NOMO-1 treated with DMSO at 0.1 percent for 48 hours (cell line): ENCODE results near the gene CDIP1.

Experiments
- DNase-seq: peaks from one replicate; lab custom pipeline; 2025; ENCODE audit not compliant: unreplicated experiment; lab: John Stamatoyannopoulos, UW

Gene CDIP1

GRCh38 chr16:4515611-4516233 lies 22.9 kb downstream of the CDIP1 start:
- DNase-seq: peak; percentile 94

DNA sequence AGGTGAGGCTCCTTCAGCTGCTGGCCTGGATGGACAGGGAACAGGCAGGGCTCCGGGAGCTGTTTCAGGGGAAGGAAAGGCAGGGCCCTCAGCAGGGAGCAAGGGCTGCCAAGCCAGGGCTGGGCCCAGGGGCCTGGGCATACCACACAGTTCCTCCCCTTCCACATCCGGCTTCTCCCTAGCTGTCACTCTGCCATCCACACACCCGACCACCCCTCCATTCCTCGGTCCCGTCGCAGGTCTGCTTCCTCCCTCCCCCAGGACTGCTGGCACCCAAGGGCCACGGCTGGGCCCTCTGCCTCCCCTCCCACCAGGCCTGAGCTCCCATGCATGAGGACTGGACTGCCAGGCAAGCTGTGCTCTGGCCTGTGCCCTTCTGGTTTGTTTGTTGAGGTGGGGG lies 24.0 kb downstream of the CDIP1 start:
- no peak for DNase-seq

- no peak for DNase-seq
These were observed 24.7 kb downstream of the CDIP1 start for GRCh38 chr16:4513881-4514280.

DNA sequence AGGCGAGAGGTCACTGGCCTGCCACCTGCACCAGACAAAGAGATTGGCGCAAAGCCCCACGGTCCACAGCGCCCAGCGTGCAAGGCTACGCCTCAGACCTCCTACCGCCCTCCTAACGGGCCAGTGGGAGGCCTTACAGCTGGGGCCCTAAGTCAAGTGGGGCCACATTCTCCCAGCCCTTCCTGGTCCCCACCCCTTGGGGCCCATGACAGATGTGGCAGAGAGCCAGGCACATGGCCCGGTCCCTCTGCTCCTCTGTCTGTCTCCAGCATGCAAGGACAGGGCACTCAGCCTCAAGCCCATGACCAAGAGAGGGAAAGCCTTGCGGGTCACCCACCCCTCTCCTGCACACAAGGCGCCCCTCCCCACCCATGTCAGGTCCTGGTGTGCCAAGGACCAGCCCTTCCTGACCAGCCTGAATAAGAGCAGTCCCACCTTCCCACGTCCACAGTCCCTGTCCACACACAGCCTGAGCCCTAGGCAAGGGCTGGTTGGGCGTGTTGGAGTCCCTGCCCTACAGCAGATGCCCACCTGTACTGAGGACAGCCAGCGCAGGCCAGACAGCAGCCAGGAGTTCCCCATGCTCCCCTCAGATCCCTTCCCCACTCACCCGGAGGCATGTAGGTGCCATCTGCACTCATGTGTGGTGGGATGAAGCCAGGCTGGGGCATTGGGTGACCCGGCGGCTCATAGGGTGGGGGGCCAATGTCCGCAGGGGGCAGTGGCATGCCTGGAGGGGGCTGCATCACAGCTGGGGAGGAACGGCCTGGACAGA lies 25.3 kb downstream of the CDIP1 start:
- DNase-seq: no peak

DNA sequence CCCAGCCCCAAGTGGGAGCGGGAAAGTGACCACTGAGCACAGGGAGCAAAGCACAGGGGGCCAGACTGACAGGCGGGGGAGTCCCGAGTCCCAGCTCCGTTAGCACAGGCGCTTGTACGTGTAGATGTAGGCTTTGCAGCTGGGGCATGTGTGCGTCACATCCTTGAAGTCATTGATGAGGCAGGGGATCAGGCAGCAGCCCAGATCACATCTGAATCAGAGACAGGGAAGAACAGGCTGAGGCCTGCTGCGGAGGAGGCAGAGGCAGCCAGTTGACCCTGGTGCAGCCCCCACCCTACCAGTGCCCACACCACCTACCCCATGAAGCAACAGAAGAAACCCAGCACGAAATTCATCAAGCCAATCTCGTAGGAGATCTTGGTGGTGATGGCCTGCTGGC lies 26.1 kb downstream of the CDIP1 start:
- DNase-seq: no peak

DNA sequence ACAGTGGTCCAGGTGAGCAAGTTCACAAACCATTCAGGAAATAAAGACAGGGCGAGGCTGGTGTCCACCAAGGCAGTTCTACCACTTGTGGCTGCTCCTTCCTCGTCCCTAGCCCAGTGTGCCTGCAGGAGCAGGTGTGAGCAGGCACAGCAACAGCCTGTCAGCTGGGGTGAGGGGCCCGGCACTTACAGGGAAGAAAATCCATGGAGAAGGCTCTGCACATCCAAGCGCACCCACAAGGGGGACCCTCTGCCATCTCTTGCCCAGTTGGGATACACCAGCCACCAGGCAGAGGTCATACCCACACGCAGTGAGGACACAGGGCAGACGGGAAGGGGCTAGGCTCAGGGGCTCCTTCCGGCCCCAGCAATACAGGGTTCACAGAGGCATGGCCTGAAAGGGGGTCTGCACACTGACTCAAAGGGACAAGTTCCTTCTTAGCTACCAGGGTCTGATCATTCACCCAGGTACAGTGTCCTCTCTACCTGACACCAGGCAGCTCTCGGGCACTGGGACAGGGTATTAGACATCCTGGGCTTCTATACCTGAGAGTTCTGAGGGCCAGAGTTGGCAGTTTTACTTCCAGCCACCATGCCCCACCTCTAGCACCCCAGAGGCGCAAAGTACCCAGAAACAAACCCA lies 27.0 kb downstream of the CDIP1 start:
- DNase-seq: peak; percentile 12

- peak; percentile 34 for DNase-seq
These were observed 27.7 kb downstream of the CDIP1 start for GRCh38 chr16:4510747-4511426.

GRCh38 chr16:4510131-4510530 lies 28.4 kb downstream of the CDIP1 start:
- no peak for DNase-seq

DNA sequence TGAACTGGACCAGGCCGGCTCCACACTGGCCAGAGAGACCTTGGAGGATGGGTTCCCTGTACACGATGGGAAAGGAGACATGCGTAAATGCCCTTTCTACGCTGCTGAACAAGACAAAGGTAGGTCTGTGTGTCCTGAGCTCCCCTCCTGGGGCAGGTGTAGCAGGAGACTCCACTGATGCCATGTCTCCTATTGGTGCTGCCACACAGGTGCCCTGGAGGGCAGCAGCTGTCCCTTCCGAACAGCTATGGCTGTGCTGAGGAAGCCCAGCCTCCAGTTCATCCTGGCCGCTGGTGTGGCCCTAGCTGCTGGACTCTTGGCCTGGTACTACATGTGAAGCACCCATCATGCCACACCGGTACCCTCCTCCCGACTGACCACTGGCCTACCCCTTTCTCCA lies 29.2 kb downstream of the CDIP1 start:
- no peak for DNase-seq

- DNase-seq: no peak
These were observed 29.8 kb downstream of the CDIP1 start for GRCh38 chr16:4508806-4509205.

DNA sequence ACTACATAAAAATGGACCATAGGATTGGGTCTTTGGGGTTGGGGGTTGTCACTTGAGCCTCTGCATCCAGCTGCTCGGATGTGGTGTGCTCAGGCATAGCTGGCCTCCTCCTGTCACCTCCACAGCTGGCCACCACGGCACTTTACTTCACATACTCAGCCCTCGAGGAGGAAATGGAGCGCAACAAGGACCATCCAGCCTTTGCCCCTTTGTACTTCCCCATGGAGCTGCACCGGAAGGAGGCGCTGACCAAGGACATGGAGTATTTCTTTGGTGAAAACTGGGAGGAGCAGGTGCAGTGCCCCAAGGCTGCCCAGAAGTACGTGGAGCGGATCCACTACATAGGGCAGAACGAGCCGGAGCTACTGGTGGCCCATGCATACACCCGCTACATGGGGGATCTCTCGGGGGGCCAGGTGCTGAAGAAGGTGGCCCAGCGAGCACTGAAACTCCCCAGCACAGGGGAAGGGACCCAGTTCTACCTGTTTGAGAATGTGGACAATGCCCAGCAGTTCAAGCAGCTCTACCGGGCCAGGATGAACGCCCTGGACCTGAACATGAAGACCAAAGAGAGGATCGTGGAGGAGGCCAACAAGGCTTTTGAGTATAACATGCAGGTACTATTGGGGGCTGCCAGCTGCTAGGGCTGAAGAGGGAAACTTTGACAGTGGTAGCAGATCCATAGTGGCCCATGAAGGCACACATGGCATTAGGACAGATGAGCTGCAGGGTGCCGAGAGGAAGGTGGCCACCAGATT lies 30.8 kb downstream of the CDIP1 start:
- DNase-seq: no peak

DNA sequence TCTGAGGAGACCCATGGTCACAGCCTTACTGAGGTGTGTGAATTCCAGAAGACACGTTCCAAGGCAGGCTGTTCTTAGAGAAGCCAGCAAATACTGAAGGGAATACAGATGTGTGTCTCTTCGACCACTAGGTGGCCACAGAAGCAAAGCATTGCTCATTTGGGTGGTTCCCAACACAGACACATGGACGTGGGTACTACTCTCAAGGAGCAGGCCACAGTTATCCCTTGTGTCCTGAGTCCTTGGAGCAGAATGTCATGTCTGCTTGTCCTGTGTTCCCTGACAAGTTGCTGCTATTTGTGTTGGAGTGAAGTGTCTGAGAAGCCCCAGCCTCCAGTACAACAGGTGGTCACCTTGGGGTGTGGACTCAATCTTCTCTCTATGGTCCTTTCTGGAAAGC lies 32.1 kb downstream of the CDIP1 start:
- peak; percentile 70 for DNase-seq

DNA sequence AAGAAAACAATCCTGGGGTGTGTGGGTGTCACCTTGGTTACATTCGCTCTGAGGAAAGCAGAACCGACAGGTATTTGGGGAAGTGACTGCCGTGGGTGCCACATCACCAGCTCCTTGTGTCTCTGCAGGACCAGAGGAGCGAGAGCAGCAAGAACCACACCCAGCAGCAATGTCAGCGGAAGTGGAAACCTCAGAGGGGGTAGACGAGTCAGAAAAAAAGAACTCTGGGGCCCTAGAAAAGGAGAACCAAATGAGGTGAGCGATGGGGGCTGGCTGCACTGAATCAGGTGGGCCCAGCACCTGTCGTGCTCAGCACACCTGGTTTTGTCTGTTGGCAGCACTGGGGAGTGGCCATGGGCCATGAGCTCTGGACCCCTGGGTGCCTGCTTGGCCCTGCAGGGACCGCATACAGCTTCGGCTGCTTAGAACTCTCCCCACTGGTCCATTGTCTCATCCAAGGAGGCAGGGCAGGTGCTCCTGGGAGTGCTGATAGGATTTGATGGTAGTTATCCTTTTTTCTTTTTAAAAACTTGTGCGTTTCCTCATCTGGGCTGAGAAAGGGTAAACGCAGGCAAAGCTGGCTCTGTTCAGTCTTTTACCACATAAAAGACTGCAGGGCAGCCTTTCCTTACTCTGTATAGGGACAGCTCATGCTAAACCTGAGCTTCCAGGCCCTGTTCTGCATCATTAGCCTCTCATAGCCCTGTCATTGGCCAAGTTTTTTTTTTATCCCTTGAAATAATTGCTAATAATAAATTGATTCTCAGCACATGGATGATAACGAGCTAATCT lies 33.0 kb downstream of the CDIP1 start:
- DNase-seq: peak; percentile 96

- no peak for DNase-seq
These were observed 37.5 kb downstream of the CDIP1 start for GRCh38 chr16:4501071-4501478.

DNA sequence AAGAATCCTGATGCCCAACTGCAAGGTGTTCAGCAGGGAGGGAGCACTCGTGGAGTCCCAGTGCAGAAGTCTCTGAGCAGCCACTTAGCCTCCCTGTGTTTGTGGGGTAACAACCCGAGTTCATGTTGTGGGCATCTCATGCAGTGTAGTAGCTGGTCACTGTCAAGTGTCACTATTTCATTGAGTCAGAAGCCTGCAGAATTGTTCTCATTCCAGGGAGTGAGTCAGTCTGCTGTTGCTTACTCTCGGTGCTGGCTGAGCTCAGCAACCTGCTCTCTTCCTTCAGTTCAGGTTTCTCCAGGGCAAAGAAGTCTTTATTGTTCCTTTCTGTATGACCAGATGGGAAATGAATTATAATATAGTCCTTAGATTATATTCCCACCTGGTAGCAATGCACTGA lies 38.3 kb downstream of the CDIP1 start:
- no peak for DNase-seq

DNA sequence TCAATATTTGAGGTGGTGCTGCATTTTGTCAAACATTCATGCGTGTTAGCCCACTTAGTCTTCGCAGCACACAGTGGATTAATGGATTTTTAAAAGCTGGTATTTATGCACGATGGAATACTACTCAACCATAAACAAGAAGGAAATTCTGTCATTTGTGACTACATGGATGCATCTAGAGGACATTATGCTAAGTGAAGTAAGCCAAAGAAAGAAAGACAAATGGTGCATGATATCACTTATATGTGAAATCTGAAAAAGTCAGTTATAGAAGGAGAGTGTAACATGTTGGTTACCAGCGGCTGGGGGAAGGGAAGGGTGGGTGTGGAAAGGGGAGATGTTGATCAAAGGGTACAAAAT lies 39.4 kb downstream of the CDIP1 start:
- no peak for DNase-seq

GRCh38 chr16:4498546-4499195 lies 39.9 kb downstream of the CDIP1 start:
- DNase-seq: no peak

DNA sequence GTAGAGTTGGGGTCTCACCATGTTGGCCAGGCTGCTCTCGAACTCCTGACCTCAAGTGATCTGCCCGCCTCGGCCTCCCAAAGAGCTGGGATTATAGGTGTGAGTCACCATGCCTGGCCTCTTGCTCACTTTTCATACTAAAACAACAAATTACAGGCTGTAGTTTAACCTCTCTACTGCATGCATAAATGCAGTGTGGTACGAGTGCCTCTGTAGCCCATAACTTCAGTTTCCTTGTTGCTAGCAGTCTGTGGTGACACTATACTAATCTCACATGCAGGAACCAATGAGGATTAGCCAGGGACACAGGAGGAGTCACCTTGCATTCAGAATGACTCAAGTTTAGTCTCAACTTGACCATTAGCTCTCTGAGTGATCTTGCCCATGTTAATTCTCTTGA lies 42.3 kb downstream of the CDIP1 start:
- DNase-seq: no peak

GRCh38 chr16:4495766-4496165 lies 42.8 kb downstream of the CDIP1 start:
- DNase-seq: no peak
